CMK (cell line): ENCODE data around the gene KCNK7.
"Not testable (repeated sequence)": the region's sequence is repeated elsewhere in the genome, so short reads cannot be mapped to it uniquely, and the experiment has no call there.

Experiments
- DNase-seq: peaks from one replicate; pipeline ENCODE4 v3.0.0-alpha.2; 2010; ENCODE audit warnings: low read depth

KCNK7 gene

GRCh38 chr11:65595543-65596281, at the start of gene KCNK7:
Gene KCNK7 (minus strand): TSS chr11:65595800. CDS start chr11:65595772, 28 bp downstream.
- no peak for DNase-seq

GRCh38 chr11:65644837-65645236, 49.2 kb upstream of the KCNK7 start:
- no peak for DNase-seq

GRCh38 chr11:65643971-65644370, 48.4 kb upstream of the KCNK7 start:
- no peak for DNase-seq

GRCh38 chr11:65642014-65642671, 46.5 kb upstream of the KCNK7 start:
- no peak for DNase-seq

GRCh38 chr11:65641297-65642013, 45.9 kb upstream of the KCNK7 start:
- DNase-seq = no peak

GRCh38 chr11:65640483-65641296, 45.1 kb upstream of the KCNK7 start:
- DNase-seq = peak; percentile 90

- DNase-seq = peak; percentile 94
These were observed 44.3 kb upstream of the KCNK7 start for GRCh38 chr11:65639623-65640482.

- not testable (repeated sequence) for DNase-seq
These were observed 43.6 kb upstream of the KCNK7 start for GRCh38 chr11:65639228-65639597.

- peak; percentile 92 for DNase-seq
These were observed 42.3 kb upstream of the KCNK7 start, which contains the start of gene SIPA1 for GRCh38 chr11:65637794-65638419. Gene SIPA1 (plus strand): TSS chr11:65638101. CDS start chr11:65640922, 2,821 bp downstream.

GRCh38 chr11:65637032-65637557, 41.5 kb upstream of the KCNK7 start:
- no peak for DNase-seq

- DNase-seq = no peak
These were observed 40.8 kb upstream of the KCNK7 start for GRCh38 chr11:65636108-65637031.

- no peak for DNase-seq
These were observed 39.5 kb upstream of the KCNK7 start for GRCh38 chr11:65634905-65635731.

GRCh38 chr11:65634440-65634839, 38.8 kb upstream of the KCNK7 start:
- DNase-seq = no peak

GRCh38 chr11:65634109-65634436, 38.5 kb upstream of the KCNK7 start:
- no peak for DNase-seq

- no peak for DNase-seq
These were observed 37.9 kb upstream of the KCNK7 start for GRCh38 chr11:65633390-65634108.

GRCh38 chr11:65630215-65630614, 34.6 kb upstream of the KCNK7 start:
- DNase-seq = no peak

- no peak for DNase-seq
These were observed 34.0 kb upstream of the KCNK7 start for GRCh38 chr11:65629579-65629978.

- DNase-seq = no peak
These were observed 31.6 kb upstream of the KCNK7 start for GRCh38 chr11:65627202-65627601.
